HCT116 (cell line): Measurements from ENCODE around the gene CMPK2. TPM values are rescaled to one million over a fixed set of nuclear protein-coding genes. Genes with fewer than 3 reads are reported as not detected.

Source experiments
- ATAC-seq: fragments of 200-7000 bp; cut with Tn5 transposase; 2 replicates; pipeline ENCODE4 v1.9.1; 2020; ENCODE audit warnings: mild to moderate bottlenecking, moderate library complexity
- BruUV-seq: library from RNA; stranded (reverse); fragments of 400-500 nt; replicated peaks from 2 replicates; lab custom pipeline; 2021; lab: Mats Ljungman, UMichigan
- CTCF ChIA-PET: fragments of 300-600 bp; sonication (Branson Sonifier 250); formaldehyde crosslinking; loops from one replicate; lab custom pipeline; 2021; ENCODE audit warnings: antibody characterized with exemption; lab: Charles Lee
- POLR2A ChIA-PET: fragments of 300-600, 350-600 bp; sonication (Branson Sonifier 250); formaldehyde crosslinking; loops from one replicate; lab custom pipeline; 2021; ENCODE audit warnings: antibody characterized with exemption; lab: Charles Lee
- RAD21 ChIA-PET, 2 experiments: fragments of 300-600 bp; sonication (Branson Sonifier 250); formaldehyde crosslinking; loops; one replicate each; lab custom pipeline; 2023; ENCODE audit warnings: low total read pairs in 2 of 2; ENCODE audit not compliant: uncharacterized antibody in 2 of 2, unreplicated experiment in 2 of 2, low non-redundant PET in 1 of 2; lab: Charles Lee
- DNase-seq: peaks from one replicate; pipeline ENCODE4 v3.0.0-alpha.2; 2010; ENCODE audit warnings: low read depth, low spot score
- H2AFZ ChIP-seq: fragments of 200-600 bp; shearing (Covaris generic), sonication (generic); 2 replicates; pipeline ENCODE4 v1.6.1; 2017; ENCODE audit warnings: low read depth, mixed run types, mixed read lengths, antibody characterized with exemption, low read length; ENCODE audit not compliant: poor library complexity, severe bottlenecking
- H3K27ac ChIP-seq: 2 replicates; pipeline ENCODE4 v1.5.1; 2012; ENCODE audit warnings: low read depth, low read length
- H3K27me3 ChIP-seq: fragments of 200-600 bp; sonication (generic); 2 replicates; pipeline ENCODE4 v1.6.1; 2016; ENCODE audit warnings: mixed run types, low read length, mixed read lengths; ENCODE audit not compliant: insufficient read depth
- H3K36me3 ChIP-seq, 2 experiments: fragments of 200-500 bp in 1 of 2; fragments of 200-600 bp in 1 of 2; sonication (Bioruptor generic) in 1 of 2; sonication (generic) in 1 of 2; 2 replicates each; pipeline versions ENCODE4 v1.5.1 to v1.6.1; 2014 to 2016; ENCODE audit warnings: low read length in 2 of 2, inconsistent platforms in 1 of 2, mixed read lengths in 1 of 2, mixed run types in 1 of 2; ENCODE audit not compliant: insufficient read depth in 2 of 2, control insufficient read depth in 1 of 2
- H3K4me1 ChIP-seq, 2 experiments: fragments of 200-600 bp in 1 of 2; sonication (generic) in 1 of 2; 2 replicates each; pipeline versions ENCODE4 v1.5.1 to v1.6.1; 2012 to 2017; ENCODE audit warnings: low read length in 2 of 2, inconsistent platforms in 1 of 2, mild to moderate bottlenecking in 1 of 2, mixed read lengths in 1 of 2, mixed run types in 1 of 2, moderate library complexity in 1 of 2; ENCODE audit not compliant: insufficient read depth in 2 of 2, control insufficient read depth in 1 of 2
- H3K4me2 ChIP-seq: fragments of 200-600 bp; sonication (generic); 2 replicates; pipeline ENCODE4 v1.6.1; 2017; ENCODE audit warnings: mixed run types, low read length, mixed read lengths
- H3K4me3 ChIP-seq, 2 experiments: fragments of 200-600 bp in 1 of 2; sonication (generic) in 1 of 2; replicated peaks in 1 of 2; 2 replicates each; pipeline ENCODE4 v1.5.1; 2011 to 2016; ENCODE audit warnings: low read length in 2 of 2, control low read depth in 1 of 2, low read depth in 1 of 2, mild to moderate bottlenecking in 1 of 2, mixed read lengths in 1 of 2, mixed run types in 1 of 2
- H3K79me2 ChIP-seq: fragments of 200-600 bp; sonication (generic); 2 replicates; pipeline ENCODE4 v1.6.1; 2017; ENCODE audit warnings: mild to moderate bottlenecking, mixed run types, low read length, moderate library complexity, mixed read lengths; ENCODE audit not compliant: insufficient read depth
- H3K9ac ChIP-seq: fragments of 200-600 bp; sonication (generic); 2 replicates; pipeline ENCODE4 v1.6.1; 2016; ENCODE audit warnings: low read length, mixed read lengths
- H3K9me2 ChIP-seq: fragments of 200-600 bp; sonication (generic), shearing (Covaris generic); 2 replicates; pipeline ENCODE4 v1.6.1; 2017; ENCODE audit warnings: mixed run types, mild to moderate bottlenecking, moderate library complexity; ENCODE audit not compliant: insufficient read depth
- H3K9me3 ChIP-seq, 2 experiments: fragments of 200-500 bp in 1 of 2; fragments of 200-600 bp in 1 of 2; sonication (Bioruptor generic) in 1 of 2; sonication (generic) in 1 of 2; 2 replicates each; pipeline ENCODE4 v1.6.1; 2014 to 2017; ENCODE audit warnings: low read length in 2 of 2, mixed read lengths in 2 of 2, inconsistent platforms in 1 of 2, low read depth in 1 of 2, mild to moderate bottlenecking in 1 of 2, mixed run types in 1 of 2, moderate library complexity in 1 of 2; ENCODE audit not compliant: control insufficient read depth in 1 of 2, insufficient read depth in 1 of 2
- H4K20me1 ChIP-seq: fragments of 200-600 bp; sonication (generic), shearing (Covaris generic); 2 replicates; pipeline ENCODE4 v1.6.1; 2017; ENCODE audit warnings: mixed run types, mild to moderate bottlenecking, moderate library complexity; ENCODE audit not compliant: insufficient read depth
- CEBPB ChIP-seq: IDR thresholded peaks from 2 replicates; pipeline ENCODE4 v1.6.1; 2012; ENCODE audit warnings: low read depth
- EGR1 ChIP-seq: IDR thresholded peaks from 2 replicates; pipeline ENCODE4 v1.6.1; 2012; ENCODE audit warnings: low read depth
- EZH2 ChIP-seq: fragments of 200-600 bp; sonication (generic); IDR thresholded peaks from 2 replicates; pipeline ENCODE4 v1.6.1; 2017; ENCODE audit warnings: antibody characterized with exemption, mixed run types
- EZH2phosphoT487 ChIP-seq: fragments of 200-600 bp; IDR thresholded peaks from 2 replicates; pipeline ENCODE4 v1.6.1; 2018; ENCODE audit warnings: antibody characterized with exemption, borderline replicate concordance
- FOSL1 ChIP-seq: IDR thresholded peaks from 2 replicates; pipeline ENCODE4 v1.6.1; 2012; ENCODE audit warnings: low read depth
- MAX ChIP-seq: IDR thresholded peaks from 2 replicates; pipeline ENCODE4 v1.6.1; 2012
- RAD21 ChIP-seq: IDR thresholded peaks from 2 replicates; pipeline ENCODE4 v1.6.1; 2012; ENCODE audit warnings: low read depth, mild to moderate bottlenecking
- REST ChIP-seq: IDR thresholded peaks from 2 replicates; pipeline ENCODE4 v1.6.1; 2012; ENCODE audit warnings: low read depth
- SIN3A ChIP-seq: IDR thresholded peaks from 2 replicates; pipeline ENCODE4 v1.6.1; 2012; ENCODE audit warnings: low read depth
- SP1 ChIP-seq: IDR thresholded peaks from 2 replicates; pipeline ENCODE4 v1.6.1; 2012; ENCODE audit warnings: low read depth
- SRF ChIP-seq: IDR thresholded peaks from 2 replicates; pipeline ENCODE4 v1.6.1; 2012; ENCODE audit warnings: low read depth
- YY1 ChIP-seq: IDR thresholded peaks from 2 replicates; pipeline ENCODE4 v1.6.1; 2011; ENCODE audit warnings: low read length, low read depth, moderate library complexity, mild to moderate bottlenecking; ENCODE audit not compliant: insufficient replicate concordance; ENCODE audit errors: extremely low read depth
- ZBTB33 ChIP-seq: IDR thresholded peaks from 2 replicates; pipeline ENCODE4 v1.6.1; 2011; ENCODE audit warnings: mild to moderate bottlenecking, low read length, moderate library complexity; ENCODE audit not compliant: insufficient replicate concordance; ENCODE audit errors: extremely low read depth
- ZNF274 ChIP-seq: fragments of 200-500 bp; sonication (Bioruptor generic); IDR thresholded peaks from 2 replicates; pipeline ENCODE4 v1.6.1; 2014; ENCODE audit warnings: mild to moderate bottlenecking, low read depth, low read length, inconsistent platforms
- intact Hi-C: fragments of 100-400 bp; cut with micrococcal nuclease; formaldehyde crosslinking; loops from 2 replicates; pipeline ENCODE4 v1.10.0; 2022
- total RNA-seq: library from RNA; stranded (reverse); gene quantifications from one replicate; pipeline ENCODE4 v1.2.1, GENCODE V29; 2021; ENCODE audit not compliant: unreplicated experiment

Gene CMPK2
- total RNA-seq, 1 experiment from 2014 or later = 1.5 TPM

- Histone ChIP-seq H3K9me2 (no peaks in the 10 kb centered on the region), H3K27me3 (peaks cover 33% of the 10 kb centered on the region), H3K36me3 (no peaks in the 10 kb centered on the region), H3K4me1 (no peaks in the 10 kb centered on the region), H3K4me2 (no peak overlapping the region), H3K79me2 (no peaks in the 10 kb centered on the region), H3K9ac (no peak overlapping the region), H3K27ac (no peak overlapping the region), H4K20me1 (no peaks in the 10 kb centered on the region), H3K9me3 (no peaks in the 10 kb centered on the region), H2AFZ (no peak overlapping the region), H3K4me3 (no peak overlapping the region)
- BruUV-seq = no TSS peak
- ChIA-PET CTCF (no interaction called here), RAD21 (no interaction called here), POLR2A (no interaction called here)
- ATAC-seq (no peak), DNase-seq (no peak)
- no peak for TF ChIP-seq EZH2phosphoT487
- TF ChIP-seq REST = no peak
- no peak for TF ChIP-seq EGR1
- intact Hi-C loops = no loop called here
Measured at GRCh38 chr2:6814312-6814711, 51.4 kb downstream of the CMPK2 start.

GRCh38 chr2:6813573-6813972 is 52.1 kb downstream of the CMPK2 start:
- no peak overlapping the region for H2AFZ ChIP-seq
- H3K4me1 ChIP-seq = no peaks in the 10 kb centered on the region
- RAD21 ChIA-PET = no interaction called here
- no peaks in the 10 kb centered on the region for H3K9me2 ChIP-seq
- CTCF ChIA-PET = no interaction called here
- no peaks in the 10 kb centered on the region for H3K9me3 ChIP-seq
- H3K27ac ChIP-seq = no peak overlapping the region
- no peak overlapping the region for H3K9ac ChIP-seq
- ATAC-seq = no peak
- intact Hi-C loops = no loop called here
- H3K4me3 ChIP-seq = no peak overlapping the region
- POLR2A ChIA-PET = no interaction called here
- no peak for DNase-seq
- peaks cover 32% of the 10 kb centered on the region for H3K27me3 ChIP-seq
- no TSS peak for BruUV-seq
- no peak for TF ChIP-seq MAX
- TF ChIP-seq SRF = no peak
- TF ChIP-seq CEBPB = no peak
- TF ChIP-seq RAD21 = no peak
- TF ChIP-seq YY1 = no peak
- no peak for TF ChIP-seq ZNF274
- no peak for TF ChIP-seq ZBTB33
- no peak for TF ChIP-seq EZH2
- no peak for TF ChIP-seq SP1
- TF ChIP-seq FOSL1 = no peak
- TF ChIP-seq SIN3A = no peak
- H3K4me2 ChIP-seq = no peak overlapping the region
- H3K36me3 ChIP-seq = no peaks in the 10 kb centered on the region
- H4K20me1 ChIP-seq = no peaks in the 10 kb centered on the region
- no peaks in the 10 kb centered on the region for H3K79me2 ChIP-seq
